ENCODE measurements around the gene MLH3.
"Not testable (repeated sequence)": the region's sequence is repeated elsewhere in the genome, so short reads cannot be mapped to it uniquely, and the experiment has no call there.

The MLH3 gene

GRCh38 chr14:75023108-75023507, 28.2 kb downstream of the MLH3 start:
- DNase-seq, result no peak

DNA sequence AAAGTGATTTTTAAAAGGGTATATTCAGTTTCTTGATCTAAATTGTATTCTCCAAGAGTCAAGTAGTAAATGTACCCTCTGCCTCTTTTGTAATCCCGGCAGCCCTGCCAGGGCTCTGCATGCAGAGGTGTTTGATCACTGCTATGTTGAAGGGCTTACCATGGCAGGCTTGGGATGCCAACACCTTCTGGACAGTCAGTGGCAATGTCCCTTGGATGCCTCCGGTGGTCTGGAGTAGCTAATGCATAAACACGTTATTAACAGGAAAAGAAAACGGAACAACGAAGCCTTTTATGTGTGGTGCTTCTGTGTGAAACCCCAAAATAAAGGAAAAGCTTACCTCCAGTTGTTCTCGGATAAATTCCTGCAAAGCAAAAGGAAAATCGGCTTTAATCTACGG, 28.6 kb downstream of the MLH3 start:
- no peak for DNase-seq

- DNase-seq, result no peak
These were observed 32.6 kb downstream of the MLH3 start for GRCh38 chr14:75018694-75019093.

DNA sequence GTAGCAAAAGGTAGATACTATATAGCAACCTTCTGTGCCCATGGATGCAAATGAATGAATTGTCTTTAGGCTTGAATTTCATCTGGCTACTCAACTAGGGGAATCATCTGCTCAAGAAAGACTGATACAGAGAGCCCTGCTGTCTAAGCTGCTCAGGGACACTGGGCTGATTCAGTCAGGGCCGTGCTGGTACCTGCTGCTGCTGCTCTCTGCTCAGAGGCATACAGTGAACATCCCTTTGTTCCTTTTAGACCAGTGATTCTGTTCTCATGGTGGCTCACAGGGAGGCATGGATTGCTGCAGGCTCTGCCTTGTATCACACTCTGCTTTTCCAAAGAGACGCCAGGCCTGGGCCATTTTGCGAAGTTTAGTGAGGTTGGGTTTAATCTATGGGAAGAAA, 34.5 kb downstream of the MLH3 start:
- DNase-seq, result no peak

DNA sequence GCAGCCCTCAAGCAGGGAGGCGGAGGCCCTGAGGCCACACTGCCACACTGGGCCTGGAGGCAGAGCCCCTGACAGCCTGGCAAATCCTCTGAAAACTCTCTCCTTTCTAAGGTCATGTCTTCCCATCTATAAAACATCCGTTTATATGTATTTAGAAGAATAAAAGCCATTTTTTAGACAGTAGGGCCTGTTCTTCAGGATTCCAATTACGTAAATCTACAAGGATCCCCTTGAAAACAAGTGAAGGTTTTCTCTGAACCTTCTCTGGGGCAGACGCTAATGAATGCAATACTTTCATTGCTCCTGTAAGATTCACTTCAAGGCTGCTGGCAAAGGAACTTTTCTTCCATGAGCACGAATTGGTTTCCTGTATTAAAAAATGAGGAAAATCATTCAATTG, 35.8 kb downstream of the MLH3 start:
- no peak for DNase-seq

- no peak for DNase-seq
These were observed 38.0 kb downstream of the MLH3 start for GRCh38 chr14:75013290-75013689.

- no peak for DNase-seq
These were observed 39.8 kb downstream of the MLH3 start for GRCh38 chr14:75011356-75011994.

GRCh38 chr14:75010472-75011093, 40.7 kb downstream of the MLH3 start:
- DNase-seq, result no peak

DNA sequence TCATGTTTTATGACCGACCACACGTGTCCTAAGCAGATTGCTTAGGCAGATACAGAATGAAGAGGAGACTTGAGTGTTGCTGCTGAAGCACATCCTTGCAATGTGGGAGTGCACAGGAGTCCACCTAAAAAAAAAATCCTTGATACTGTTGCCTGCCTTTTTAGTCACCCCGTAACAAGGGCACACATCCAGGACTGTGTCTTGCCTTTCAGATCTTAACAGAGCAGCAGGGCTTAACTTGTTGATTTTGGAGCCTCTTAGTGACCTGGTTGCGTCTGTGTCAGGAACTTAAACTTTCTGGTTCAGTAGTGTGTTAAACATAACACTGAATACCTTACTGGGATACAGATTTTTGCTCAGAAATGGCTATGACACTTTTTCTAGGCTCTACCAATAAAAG, 42.1 kb downstream of the MLH3 start:
- DNase-seq, result no peak

- DNase-seq, result no peak
These were observed 45.9 kb downstream of the MLH3 start for GRCh38 chr14:75005357-75005756.

- no peak for DNase-seq
These were observed 47.8 kb downstream of the MLH3 start for GRCh38 chr14:75003250-75004027.

GRCh38 chr14:75002392-75003249, 48.6 kb downstream of the MLH3 start, which contains the start of gene EIF2B2:
Gene EIF2B2, plus strand, starts transcription at chr14:75002921. Its CDS starts 70 bp downstream, at chr14:75002991.
- peak; percentile 99 for DNase-seq

- no peak for DNase-seq
These were observed 49.4 kb downstream of the MLH3 start for GRCh38 chr14:75001899-75002298.

GRCh38 chr14:75001261-75001660, 50.0 kb downstream of the MLH3 start:
- DNase-seq, result no peak

GRCh38 chr14:74995781-74996180, 55.5 kb downstream of the MLH3 start:
- DNase-seq, result not testable (repeated sequence)

DNA sequence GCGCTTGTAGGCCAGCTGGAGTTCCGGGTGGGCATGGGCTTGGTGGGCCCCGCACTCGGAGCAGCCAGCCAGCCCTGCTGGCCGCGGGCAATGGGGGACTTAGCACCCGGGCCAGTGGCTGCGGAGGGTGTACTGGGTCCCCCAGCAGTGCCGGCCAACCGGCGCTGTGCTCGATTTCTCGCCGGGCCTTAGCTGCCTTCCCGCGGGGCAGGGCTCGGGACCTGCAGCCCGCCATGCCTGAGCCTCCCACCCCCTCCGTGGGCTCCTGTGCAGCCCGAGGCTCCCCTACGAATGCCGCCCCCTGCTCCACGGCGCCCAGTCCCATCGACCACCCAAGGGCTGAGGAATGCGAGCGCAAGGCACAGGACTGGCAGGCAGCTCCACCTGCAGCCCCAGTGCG, 57.1 kb downstream of the MLH3 start:
- not testable (repeated sequence) for DNase-seq

DNA sequence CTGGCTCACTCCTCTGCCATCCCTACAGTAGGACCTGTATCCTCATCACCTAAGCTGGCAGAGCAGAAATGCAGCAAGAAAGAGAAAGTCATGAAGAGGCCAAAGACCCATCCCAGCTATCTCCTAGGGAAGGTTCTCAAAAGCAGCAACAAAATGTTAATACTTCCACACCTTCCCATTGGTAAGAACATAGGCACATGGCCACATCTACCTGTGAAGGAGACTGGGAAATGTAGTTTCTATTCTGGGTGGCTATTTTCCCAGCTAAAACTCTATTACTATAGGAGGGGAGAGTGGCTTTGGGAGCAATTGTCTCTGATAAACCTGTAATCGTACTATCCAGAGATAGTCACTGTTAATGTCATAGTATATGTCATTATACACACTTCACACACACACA, 62.3 kb downstream of the MLH3 start:
- no peak for DNase-seq

GRCh38 chr14:74988131-74988530, 63.1 kb downstream of the MLH3 start:
- no peak for DNase-seq

DNA sequence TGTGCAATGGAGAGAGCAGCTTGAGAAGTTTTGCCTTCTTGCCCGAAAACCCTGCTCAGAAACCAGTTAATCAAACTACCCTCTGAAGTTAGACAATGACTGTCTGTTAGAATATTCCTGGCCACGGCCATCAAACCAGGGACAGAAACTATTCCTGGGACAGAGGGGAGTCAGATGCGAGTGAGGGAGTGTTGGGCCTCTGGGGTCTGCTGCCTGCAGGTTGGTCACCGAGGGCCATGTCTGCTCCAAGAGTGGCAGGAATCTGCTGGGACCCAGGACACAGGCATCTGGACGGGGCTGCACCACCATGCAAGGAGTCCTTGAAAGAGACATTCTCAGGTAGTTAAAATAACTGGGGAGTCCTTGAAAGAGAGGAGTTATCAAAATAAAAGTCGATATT, 65.5 kb downstream of the MLH3 start:
- DNase-seq, result no peak

DNA sequence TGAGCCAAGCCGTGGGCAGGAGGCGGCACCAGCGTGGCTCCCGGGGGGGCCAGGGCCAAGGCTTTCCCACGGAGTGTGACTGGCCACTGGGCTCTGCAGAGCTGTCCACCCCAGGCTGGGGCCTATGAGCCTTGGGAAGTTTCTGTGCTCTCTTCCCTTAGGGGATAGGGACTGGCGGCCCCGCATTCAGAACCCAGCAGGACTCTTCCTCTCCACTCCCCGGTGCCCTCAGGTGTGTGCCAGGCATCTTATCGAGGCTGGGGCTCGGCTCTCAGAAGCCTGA, 66.3 kb downstream of the MLH3 start:
- no peak for DNase-seq

DNA sequence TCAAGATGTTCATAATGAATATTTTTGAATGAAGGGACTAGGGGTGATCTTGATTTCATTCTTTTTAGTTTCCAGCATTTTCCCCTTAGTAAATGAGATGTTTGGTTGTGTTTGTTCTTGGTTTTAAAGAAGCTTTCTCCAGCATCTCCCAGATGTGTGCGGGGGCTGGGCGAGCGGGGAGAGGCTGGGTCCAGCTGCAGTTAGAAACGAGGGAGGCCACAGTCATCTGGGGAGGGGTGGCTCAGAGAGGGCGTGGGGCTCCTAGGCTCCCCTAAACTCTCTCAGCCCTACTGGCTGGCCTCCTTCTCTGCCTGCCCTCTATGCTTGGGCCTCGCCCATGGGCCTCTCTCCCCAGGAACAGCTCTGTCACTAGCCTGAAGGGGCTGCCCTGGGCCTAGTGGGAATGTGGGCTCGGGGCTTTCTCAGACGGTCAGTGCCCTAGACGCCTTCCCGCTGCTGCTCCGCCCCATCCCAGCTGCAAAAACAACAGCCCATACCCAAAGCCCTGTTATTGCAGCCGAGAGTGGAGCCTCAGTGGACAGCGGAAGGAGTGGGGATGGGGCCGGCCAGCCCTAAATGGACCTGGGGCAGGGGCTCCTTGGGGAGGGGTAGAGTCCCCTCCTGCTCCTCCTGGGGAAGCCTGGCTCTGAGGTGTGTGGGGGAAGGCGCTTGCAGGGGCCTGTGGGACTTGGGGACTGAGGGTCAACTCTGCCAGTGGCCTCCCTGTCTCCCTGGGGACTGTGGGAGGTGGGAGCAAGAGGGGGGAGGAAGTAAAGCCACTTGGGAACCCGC, 66.8 kb downstream of the MLH3 start:
- no peak for DNase-seq

DNA sequence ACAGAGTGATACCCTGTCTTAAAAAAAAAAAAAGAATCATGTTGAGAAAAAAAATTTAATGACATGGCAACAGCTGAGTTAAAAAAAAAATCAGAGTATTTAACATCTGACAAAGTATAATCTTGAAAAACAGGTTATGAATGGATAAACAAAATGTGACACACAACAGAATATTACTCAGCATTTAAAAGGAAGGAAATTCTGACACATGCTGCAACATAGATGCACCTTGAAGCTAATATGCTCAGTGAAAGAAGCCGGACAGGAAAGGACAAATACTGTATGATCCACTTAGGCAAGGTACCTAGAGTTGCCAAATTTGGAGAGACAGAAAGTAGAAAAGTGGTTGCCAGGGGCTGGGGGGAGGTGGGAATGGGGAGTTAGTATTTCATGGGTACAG, 67.9 kb downstream of the MLH3 start:
- no peak for DNase-seq

- no peak for DNase-seq
These were observed 68.6 kb downstream of the MLH3 start for GRCh38 chr14:74982661-74983060.

All from eye (tissue), 1 donor.